ENCODE measurements around the gene SRF. TPM values are rescaled to one million over a fixed set of nuclear protein-coding genes. Genes with fewer than 3 reads are reported as not detected.

Gene SRF
- total RNA-seq, 1 donor from 2014 or later = 9.8 TPM

DNA sequence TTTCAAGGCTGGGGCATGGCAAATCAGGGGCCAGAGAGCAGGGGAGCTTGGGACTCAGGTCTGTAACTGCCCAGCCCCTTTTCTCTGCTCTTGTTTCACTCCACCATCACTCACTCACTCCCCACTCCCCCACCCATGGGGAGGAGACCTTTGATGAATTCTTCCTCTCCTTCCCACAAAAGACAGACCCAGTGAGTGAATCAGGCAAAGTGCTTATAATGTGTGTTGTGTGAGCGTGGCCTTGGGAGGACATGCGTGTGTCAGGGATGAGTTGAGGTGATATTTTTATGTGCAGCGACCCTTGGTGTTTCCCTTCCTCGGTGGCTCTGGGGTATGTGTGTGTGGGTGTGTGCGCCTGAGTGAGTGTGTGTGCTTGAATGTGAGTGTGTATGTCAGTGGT, 9.9 kb downstream of the SRF start:
- no peak for FAIRE-seq
- DNase-seq (ENCODE audit: low spot score in 2 of 2) = no peak

DNA sequence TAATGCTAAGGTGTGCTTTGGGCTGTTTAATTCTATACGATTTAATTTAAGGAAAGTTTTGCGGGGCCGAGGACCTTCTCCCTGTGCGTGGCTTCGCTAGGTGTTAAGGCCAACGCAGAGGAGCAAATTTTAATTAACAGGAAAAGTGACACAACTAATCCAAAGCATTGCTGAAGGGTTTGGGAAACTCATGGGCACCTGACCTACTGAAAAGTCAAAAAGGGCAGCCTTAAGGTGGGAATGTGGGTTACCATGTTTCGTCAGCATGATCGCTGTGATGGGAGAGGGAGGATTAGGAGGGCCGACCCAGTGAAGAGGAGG, 10.5 kb downstream of the SRF start:
- FAIRE-seq (no peak), DNase-seq (ENCODE audit: low spot score in 2 of 2) (no peak)

DNA sequence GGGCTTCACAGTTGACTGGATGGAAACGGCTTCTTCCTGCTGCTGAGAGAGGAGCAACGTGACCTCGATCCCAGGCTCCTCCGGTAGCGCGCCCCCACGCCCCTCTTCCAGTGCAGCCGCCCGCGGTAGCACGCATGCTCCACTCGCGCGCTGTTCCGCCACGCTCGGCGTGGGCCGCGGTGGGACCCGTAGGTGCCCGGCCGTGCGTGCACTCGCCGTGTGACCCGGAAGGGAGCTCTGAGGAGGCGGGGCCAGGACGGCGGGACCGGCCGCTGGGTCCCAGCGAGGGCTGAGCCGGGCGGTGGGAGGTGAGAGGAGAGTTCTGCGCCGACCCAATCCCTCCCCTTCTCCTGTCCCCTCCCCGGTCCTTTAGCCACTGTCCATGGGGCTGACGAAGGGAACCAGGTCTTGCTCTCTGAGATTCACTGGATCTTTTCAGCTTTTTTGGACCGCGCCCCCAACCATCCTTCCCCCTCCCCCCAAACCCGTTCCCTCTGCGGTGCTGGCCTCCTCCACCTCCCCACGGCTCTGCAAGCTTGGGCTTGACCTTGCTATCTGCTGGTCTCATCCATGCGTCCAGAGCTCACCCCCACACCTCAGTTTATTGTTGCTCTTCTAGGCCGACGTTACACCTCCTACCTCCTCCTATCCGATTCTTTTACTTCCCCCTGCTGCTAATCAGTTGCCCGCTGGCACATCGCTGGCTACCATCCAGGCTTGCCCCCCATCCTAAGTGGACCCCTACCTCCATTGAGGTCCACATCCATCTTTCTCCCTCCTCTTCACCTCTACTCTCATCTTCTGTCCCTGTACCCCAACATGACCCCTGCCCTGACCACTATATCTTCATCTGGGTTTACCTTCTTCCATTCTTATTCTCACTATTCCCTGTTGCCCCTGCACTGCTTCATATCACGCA, 11.1 kb downstream of the SRF start, which contains the start of gene CUL9:
TSS of gene CUL9 (plus strand) at position 255 of the 919 bp plus-strand sequence. CDS start 2,115 bp downstream, outside the sequence.
- DNase-seq (ENCODE audit: low spot score in 2 of 2) (peak; percentile 86 to 90), FAIRE-seq (no peak)

DNA sequence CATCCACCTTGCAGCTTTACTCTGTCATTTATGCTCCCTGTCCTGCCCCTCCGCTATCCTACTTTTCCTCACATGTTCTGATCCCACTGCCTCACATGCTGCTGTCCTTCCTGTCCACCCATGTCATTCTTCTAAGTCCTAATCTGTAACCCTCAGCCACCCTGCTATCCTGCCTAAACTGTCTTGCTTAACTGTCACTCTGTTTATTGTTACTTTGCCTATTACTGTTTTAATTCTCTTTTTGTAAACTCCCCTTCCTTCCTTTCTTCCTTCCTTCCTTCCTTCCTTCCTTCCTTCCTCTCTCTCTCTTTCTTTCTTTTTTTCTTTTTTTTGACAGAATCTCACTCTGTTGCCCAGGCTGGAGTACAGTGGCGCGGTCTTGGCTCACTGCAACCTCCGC, 12.4 kb downstream of the SRF start:
- DNase-seq (ENCODE audit: low spot score in 2 of 2) (no peak), FAIRE-seq (no peak)

DNA sequence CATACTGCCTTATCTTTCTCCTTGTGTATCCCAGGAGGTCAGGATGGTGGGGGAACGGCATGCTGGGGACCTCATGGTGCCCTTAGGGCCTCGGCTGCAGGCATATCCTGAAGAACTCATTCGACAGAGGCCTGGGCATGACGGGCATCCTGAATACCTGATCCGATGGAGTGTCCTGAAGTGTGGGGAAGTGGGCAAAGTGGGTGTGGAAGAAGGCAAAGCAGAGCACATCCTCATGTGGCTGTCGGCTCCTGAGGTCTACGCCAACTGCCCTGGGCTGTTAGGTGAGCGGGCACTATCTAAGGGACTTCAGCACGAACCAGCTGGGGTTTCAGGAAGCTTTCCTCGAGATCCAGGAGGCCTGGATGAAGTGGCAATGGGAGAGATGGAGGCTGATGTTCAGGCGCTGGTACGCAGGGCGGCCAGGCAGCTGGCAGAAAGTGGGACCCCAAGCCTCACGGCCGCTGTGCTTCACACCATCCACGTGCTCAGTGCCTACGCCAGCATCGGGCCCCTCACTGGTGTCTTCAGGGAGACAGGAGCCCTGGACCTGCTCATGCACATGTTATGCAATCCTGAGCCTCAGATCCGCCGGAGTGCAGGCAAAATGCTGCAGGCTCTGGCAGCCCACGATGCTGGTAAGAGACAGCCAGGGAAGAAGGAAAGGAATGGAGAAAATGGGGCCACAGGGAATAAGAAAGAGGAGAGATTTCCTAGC, 13.4 kb downstream of the SRF start:
- no peak for DNase-seq (ENCODE audit: low spot score in 2 of 2)
- no peak for FAIRE-seq

DNA sequence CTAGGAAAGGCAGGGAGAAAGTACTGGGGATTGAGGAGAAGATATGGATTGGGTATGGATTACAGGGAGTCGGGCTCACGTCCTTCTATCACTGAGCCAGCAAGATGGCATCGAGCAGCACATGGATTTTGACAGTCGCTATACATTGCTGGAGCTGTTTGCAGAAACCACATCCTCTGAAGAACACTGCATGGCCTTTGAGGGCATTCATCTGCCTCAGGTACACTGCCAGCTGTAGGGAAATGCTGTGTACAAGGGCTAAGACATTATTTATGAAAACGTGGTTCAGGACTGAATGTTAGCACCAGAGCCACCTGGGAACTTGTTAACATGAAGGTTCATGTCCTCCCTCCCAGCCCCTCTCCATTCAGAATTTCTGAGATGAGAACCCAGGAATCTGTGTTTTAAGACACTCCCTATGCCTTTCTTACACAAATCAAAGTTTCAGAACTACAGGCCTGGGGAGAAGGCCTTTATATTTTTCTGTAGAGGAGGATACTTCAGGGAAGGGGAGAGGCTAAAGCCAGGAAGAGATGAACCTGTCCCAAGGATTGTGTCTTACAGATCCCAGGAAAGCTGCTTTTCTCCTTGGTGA, 14.4 kb downstream of the SRF start:
- FAIRE-seq (no peak), DNase-seq (ENCODE audit: low spot score in 2 of 2) (no peak)

DNA sequence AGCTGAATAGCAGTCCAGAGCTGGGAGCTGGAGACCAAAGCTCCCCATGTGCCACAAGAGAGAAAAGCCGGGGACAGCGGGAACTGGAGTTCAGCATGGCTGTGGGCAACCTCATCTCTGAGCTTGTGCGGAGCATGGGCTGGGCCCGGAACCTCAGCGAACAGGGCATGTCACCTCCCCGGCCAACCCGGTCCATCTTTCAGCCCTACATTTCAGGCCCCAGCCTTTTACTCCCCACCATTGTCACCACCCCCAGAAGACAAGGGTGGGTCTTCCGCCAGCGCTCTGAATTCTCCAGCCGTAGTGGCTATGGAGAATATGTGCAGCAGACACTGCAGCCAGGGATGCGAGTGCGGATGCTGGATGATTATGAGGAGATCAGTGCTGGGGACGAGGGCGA, 14.9 kb downstream of the SRF start:
- DNase-seq (ENCODE audit: low spot score in 2 of 2) (no peak), FAIRE-seq (no peak)

DNA sequence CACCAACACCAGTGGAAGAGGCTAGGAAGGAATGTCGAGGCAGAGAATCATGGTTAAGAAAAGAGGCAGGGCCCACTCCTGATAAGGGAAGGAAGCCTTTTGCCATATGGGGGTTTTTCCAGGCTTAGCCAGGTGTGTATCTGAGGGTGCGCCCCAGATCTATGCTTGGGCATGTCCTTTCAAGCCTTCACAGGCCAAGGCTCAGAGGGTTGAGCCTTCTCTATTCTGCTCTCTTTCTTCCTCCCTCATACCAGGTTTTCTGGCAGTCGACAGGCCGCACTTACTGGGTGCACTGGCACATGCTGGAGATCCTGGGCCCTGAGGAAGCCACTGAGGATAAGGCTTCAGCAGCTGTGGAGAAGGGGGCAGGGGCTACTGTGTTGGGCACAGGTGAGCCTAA, 15.6 kb downstream of the SRF start:
- FAIRE-seq (no peak), DNase-seq (ENCODE audit: low spot score in 2 of 2) (no peak)

DNA sequence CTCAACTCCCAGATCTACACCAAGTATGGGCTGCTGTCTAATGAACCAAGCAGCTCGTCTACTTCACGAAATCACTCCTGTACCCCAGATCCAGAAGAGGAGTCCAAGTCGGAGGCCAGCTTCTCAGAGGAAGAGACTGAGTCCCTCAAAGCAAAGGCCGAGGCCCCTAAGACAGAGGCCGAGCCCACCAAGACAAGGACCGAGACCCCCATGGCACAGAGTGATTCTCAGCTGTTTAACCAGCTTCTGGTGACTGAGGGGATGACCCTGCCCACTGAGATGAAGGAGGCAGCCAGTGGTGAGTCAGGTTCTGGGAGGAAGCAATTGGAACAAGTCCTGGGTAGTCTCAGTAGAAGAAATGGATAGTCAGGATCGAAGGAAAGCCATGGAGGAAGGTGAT, 16.8 kb downstream of the SRF start:
- no peak for DNase-seq (ENCODE audit: low spot score in 2 of 2)
- no peak for FAIRE-seq

DNA sequence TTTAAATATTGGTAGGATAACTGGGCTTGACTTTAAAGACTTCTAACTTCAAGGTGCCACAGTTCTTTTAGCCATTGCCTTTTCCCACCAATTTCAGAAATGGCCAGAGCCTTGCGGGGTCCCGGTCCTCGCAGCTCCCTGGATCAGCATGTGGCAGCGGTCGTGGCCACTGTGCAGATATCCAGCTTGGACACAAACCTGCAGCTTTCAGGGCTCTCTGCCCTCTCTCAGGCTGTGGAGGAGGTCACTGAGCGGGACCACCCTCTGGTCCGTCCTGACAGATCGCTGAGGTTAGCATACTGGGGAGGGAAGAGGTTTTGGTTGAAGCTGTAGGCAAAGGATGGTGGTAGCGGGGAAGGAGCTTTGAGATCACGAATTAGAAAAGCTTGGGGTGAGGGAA, 17.4 kb downstream of the SRF start:
- DNase-seq (ENCODE audit: low spot score in 2 of 2) = no peak
- no peak for FAIRE-seq

DNA sequence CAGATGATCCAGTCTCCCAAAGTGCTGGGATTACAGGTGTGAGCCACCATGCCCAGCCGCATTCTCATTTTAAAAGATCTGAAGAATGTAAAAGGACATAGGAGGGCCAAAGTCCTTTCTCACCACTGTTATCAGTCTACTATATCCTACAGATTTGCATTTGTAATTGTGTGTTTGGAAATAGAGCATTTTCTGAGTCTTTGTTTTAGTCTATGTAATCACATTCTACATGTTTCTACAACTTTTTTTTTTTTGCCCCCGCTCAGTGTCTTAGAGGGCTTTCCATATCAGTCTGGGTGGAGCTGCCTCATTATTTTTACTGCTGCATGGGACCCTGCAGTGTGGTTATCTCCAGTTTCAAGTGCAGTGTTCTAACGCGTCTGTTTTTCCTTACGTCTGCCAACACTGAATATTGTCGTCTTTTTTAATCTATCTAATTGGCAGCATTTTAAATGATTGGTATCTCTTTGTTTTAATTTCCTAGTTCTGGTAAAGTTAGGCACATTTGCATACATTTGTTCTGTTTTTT, 18.8 kb downstream of the SRF start:
- DNase-seq (ENCODE audit: low spot score in 2 of 2) = no peak
- no peak for FAIRE-seq

DNA sequence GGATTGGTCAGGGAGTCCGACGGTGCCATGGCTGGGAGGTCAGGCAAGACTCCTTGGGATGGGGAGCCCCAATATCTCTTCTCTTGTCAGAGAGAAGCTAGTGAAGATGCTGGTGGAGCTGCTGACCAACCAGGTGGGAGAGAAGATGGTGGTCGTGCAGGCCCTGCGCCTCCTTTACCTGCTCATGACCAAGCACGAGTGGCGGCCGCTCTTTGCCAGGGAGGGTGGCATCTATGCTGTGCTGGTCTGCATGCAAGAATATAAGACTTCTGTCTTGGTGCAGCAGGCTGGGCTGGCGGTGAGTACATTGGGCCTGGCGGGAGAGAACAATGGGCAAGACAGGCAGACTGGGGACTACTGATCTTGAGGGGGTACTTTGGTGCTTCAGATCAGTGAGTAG, 21.8 kb downstream of the SRF start:
- DNase-seq (ENCODE audit: low spot score in 2 of 2) (no peak), FAIRE-seq (no peak)

DNA sequence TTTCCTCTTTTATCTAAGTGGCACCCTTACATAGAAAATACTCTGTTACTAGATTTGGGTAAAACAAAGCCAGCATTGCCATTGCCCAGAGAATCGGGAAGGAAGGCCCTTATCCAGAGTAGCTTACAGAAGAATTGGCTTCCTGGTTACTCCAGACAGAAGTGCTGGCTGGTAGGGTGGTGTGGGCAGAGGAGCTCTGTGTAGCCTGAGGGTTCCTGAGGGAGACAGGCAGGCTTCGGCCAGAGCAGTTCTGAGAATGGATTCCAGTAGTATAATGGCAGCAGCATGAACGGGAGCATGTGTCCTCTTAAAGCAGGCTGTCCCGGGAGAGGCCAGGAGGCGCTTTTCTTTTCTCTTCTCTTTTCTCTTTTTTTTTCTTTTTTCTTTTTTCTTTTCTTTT, 22.9 kb downstream of the SRF start:
- FAIRE-seq (no peak), DNase-seq (ENCODE audit: low spot score in 2 of 2) (no peak)

DNA sequence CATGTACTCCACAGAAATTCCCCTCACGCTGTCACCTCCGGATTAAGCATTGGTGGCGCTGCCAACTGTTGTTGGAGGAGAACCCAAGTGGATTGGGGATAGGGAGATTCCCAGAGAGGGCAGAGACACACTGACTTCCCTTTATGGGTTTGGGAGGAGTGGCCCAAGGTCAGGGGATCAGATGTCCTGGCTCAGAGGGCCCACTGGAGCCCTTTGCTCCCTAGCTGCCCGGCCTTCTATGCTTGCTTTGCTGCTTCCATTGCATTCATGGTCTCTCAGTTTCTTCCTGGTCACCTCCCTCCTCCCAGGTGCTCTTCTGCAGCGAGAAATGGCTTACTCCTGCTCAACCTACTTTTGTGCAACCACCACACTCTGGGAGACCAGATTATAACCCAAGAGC, 25.3 kb downstream of the SRF start:
- DNase-seq (ENCODE audit: low spot score in 2 of 2) = no peak
- no peak for FAIRE-seq

DNA sequence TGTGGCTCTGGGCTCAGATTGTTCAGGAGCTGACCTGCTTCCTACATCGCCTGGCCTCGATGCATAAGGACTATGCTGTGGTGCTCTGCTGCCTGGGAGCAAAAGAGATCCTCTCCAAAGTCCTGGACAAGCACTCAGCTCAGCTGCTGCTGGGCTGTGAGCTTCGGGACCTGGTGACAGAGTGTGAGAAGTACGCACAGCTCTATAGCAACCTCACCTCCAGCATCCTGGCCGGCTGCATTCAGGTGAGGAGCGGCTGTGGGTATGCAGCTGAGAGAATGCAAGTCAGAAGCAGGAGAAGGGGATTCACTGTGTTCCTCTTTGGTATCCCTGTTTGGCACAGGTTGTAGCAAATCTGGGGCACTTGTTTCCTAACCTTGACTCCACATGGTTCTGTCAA, 28.8 kb downstream of the SRF start:
- DNase-seq (ENCODE audit: low spot score in 2 of 2) (no peak), FAIRE-seq (no peak)

DNA sequence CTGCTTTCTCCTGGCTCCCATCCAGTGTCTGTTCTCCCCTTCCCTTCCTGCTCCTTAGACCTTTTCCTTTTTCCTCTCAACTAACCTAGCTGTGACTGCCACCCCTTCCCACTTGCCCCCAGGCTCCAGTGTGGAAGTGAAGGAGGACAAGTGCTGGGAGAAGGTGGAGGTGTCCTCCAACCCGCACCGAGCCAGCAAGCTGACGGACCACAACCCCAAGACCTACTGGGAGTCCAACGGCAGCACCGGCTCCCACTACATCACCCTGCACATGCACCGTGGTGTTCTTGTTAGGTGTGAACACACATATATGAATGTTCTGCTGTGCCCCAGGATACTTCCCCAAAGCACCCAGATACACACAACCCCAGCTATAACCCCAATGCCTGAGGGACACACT, 29.5 kb downstream of the SRF start:
- no peak for FAIRE-seq
- no peak for DNase-seq (ENCODE audit: low spot score in 2 of 2)

DNA sequence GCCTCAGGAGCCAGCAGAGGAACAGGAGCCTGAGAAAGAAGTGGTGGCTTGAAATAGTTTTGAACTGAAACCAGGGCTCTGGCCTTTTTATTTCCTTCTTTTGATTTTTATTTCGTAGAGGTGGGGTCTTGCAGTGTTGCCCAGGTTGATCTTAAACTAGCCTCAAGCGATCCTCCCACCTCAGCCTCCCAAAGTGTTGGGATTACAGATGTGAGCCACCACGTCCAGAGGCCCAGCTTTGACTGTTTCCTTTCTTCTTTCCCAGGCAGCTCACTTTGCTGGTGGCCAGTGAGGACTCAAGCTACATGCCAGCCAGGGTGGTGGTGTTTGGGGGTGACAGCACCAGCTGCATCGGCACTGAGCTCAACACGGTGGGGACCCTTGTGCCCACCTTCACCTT, 31.4 kb downstream of the SRF start:
- no peak for FAIRE-seq

DNA sequence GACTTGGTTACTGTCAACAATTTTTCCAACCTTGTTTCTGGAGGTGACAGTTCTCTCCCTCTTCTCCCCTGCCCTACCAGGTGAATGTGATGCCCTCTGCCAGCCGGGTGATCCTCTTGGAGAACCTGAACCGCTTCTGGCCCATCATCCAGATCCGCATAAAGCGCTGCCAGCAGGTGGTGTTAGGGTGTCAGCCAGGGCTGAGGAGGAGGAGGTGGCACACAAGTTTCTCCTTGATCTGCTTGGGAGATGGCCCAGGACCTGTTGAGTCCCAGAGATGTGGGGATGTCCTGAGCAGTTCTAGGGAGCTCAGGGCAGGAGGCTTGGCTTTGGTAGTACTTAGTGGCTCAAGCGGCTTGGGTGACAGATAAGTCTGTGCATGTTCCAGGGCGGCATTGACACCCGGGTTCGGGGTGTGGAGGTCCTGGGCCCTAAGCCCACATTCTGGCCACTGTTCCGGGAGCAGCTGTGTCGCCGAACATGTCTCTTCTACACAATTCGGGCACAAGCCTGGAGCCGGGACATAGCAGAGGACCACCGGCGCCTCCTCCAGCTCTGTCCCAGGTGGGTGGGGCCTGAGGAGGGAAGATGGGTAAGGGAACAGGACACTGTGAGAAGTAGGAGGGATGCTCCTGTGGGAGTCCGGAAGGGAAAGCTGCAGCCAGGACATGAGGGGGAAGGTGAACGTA, 32.1 kb downstream of the SRF start:
- FAIRE-seq (no peak), DNase-seq (ENCODE audit: low spot score in 2 of 2) (no peak)

More for the DNA sequence above, 31.4 kb downstream of the SRF start:
- DNase-seq (ENCODE audit: low spot score in 2 of 2) = no peak

DNA sequence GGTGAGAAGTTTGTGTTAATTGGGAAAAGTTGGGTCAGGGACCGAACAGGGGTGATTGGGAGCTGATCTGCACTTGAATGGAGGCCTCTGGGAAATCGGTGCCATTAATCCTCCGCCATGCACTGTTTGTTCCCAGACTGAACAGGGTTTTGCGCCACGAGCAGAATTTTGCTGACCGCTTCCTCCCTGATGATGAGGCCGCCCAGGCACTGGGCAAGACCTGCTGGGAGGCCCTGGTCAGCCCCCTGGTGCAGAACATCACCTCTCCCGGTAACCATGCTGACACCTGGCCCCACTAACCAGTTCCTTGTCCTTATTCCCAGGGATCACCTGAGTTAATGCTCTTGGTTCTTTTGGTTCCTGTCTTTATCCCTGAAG, 32.6 kb downstream of the SRF start:
- no peak for FAIRE-seq
- no peak for DNase-seq (ENCODE audit: low spot score in 2 of 2)

DNA sequence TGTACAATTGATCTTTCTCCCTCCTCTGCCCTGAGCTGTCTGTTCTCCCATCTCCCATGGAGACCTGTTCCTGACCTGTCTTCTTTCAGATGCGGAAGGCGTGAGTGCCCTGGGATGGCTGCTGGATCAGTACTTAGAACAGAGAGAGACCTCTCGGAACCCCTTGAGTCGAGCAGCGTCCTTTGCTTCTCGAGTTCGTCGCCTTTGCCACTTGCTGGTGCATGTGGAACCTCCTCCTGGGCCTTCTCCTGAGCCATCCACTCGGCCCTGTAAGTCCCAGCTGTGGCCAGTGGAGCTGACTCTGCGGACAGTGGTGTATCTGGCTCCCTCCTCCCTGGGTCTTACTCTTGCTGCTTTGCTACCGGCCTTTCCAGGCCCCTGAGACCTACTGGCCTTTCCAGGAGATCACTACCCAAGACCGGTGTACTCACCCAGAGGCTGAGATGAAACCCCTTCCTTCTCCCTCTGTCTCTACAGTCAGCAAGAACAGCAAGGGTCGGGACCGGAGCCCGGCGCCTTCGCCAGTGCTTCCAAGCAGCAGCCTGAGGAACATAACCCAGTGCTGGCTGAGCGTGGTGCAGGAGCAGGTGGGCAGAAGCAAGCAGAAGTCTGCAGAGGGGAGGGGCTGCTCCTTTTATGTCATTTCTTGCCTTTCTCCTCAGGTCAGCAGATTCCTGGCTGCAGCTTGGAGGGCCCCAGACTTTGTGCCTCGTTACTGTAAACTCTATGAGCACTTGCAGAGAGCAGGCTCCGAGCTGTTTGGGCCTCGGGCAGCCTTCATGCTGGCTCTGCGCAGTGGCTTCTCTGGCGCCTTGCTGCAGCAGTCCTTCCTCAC, 33.4 kb downstream of the SRF start:
- FAIRE-seq (no peak), DNase-seq (ENCODE audit: low spot score in 2 of 2) (no peak)

Data from frontal cortex (tissue), 4 donors.